Measurements from ENCODE around the gene COL25A1. TPM values are rescaled to one million over a fixed set of nuclear protein-coding genes. Genes with fewer than 3 reads are reported as not detected.

COL25A1 gene
- total and polyA plus RNA-seq, 2 donors (not counting 3 experiments of a cell fraction or from before 2014, with no cell fraction given): 0.21 to 3.5 TPM

DNA sequence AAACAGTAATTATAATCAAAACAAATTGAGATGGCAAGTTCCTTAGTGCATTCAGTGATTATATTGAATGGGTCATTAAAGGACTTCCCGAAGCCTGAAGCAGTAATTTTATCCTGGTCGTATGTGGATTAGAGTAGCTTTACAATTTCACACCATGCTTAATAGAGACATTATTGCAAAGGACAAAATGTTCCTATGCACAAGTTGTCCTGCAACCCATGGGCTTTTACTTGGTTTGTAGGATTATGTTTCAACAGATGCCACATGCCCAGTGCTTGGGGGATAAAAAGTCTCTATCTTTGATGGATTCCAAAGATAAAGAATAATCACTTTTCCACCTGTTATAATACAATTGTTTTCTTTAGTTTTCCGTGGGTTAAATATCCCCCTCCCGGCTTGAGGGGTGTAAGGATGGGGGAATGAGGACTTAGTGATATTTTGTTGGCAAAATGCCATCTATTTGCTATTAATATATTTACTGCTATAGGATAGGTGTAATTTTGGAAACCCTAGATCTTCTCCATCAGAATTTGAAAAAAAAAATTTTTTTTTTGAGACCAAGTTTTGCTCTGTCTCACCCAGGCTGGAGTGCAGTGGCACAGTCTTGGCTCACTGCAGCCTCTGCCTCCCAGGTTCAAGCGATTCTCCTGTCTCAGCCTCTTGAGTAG lies 383.1 kb downstream of the COL25A1 start:
- Histone ChIP-seq H3K9me1 (replicated peaks; ENCODE audit: control insufficient read depth, extremely low read depth, insufficient read depth, low read length) (no peaks in the 10 kb centered on the region), H3K4me1 (ENCODE audit: control insufficient read depth, extremely low read depth, insufficient read depth, low read length) (peaks cover 4% of the 10 kb centered on the region), H3K9me3 (replicated peaks; ENCODE audit: control insufficient read depth, insufficient read depth, low read length) (no peaks in the 10 kb centered on the region), H4K20me1 (replicated peaks; ENCODE audit: control insufficient read depth, extremely low read depth, insufficient read depth, low read length) (no peaks in the 10 kb centered on the region), H3K9ac (replicated peaks; ENCODE audit: extremely low read depth, insufficient read depth, low read length) (no peak overlapping the region), H3K4me3 (replicated peaks in 1 of 3; ENCODE audit: insufficient read depth in 1 of 3, low read depth in 1 of 3, low read length in 3 of 3) (no peak overlapping the region), H3K36me3 (ENCODE audit: control insufficient read depth in 2 of 2, extremely low read depth in 1 of 2, insufficient read depth in 2 of 2, low read length in 2 of 2) (no peaks in the 10 kb centered on the region), H3K79me2 (ENCODE audit: control insufficient read depth, insufficient read depth, low read length) (no peaks in the 10 kb centered on the region), H3K27ac (ENCODE audit: insufficient read depth, low read depth, low read length) (no peak overlapping the region), H2AFZ (ENCODE audit: low read depth, low read length) (no peak overlapping the region), H3K4me2 (ENCODE audit: insufficient read depth, low read length) (no peak overlapping the region), H3K27me3 (ENCODE audit: control insufficient read depth in 2 of 2, insufficient read depth in 2 of 2, low read length in 2 of 2) (no peaks in the 10 kb centered on the region)
- FAIRE-seq (no peak), DNase-seq (ENCODE audit: low read depth, low spot score) (no peak)
- intact Hi-C loops (cut with micrococcal nuclease): no loop called here
- no TSS peak for BruUV-seq (replicated peaks)
- TF ChIP-seq EZH2 (IDR thresholded peaks at IDR 0.05; ENCODE audit: borderline replicate concordance, low read depth, low read length, severe bottlenecking): no peak
- no peak for TF ChIP-seq FOS (IDR thresholded peaks at IDR 0.05; ENCODE audit: borderline replicate concordance, insufficient read depth, low read length)
- TF ChIP-seq MYC (IDR thresholded peaks at IDR 0.05; ENCODE audit: low read depth, low read length): no peak
- TF ChIP-seq, protein P1, sequence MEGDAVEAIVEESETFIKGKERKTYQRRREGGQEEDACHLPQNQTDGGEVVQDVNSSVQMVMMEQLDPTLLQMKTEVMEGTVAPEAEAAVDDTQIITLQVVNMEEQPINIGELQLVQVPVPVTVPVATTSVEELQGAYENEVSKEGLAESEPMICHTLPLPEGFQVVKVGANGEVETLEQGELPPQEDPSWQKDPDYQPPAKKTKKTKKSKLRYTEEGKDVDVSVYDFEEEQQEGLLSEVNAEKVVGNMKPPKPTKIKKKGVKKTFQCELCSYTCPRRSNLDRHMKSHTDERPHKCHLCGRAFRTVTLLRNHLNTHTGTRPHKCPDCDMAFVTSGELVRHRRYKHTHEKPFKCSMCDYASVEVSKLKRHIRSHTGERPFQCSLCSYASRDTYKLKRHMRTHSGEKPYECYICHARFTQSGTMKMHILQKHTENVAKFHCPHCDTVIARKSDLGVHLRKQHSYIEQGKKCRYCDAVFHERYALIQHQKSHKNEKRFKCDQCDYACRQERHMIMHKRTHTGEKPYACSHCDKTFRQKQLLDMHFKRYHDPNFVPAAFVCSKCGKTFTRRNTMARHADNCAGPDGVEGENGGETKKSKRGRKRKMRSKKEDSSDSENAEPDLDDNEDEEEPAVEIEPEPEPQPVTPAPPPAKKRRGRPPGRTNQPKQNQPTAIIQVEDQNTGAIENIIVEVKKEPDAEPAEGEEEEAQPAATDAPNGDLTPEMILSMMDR (IDR thresholded peaks at IDR 0.05; ENCODE audit: extremely low read depth in 1 of 2, insufficient read depth in 1 of 2, low read depth in 1 of 2, low read length in 2 of 2): no peak
- POLR2A ChIA-PET: no interaction called here
- CTCF ChIA-PET: no interaction called here
- dilution Hi-C loops (cut with MboI; ENCODE audit: extremely low pct_ligation_motif_present, low sequenced_read_pairs): no loop called here

DNA sequence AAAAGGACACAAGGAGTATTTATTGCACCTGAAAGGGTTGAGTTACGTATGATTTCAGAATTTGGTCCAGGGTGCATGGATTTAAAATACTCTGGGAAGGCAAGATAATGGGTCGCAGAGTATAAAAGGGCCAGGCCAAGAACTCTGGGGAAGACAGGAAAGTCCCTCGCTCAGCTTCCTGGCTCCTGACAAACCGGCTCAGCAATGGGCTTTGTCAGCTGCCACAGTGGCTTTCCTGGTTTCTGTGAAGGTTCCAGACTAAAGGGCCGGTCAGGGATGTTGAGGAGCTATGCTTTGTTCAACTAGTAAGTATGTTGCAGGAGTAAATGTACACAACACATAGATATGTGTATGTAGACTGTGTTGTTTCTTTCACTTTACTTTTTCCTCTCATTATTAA lies 385.2 kb downstream of the COL25A1 start:
- BruUV-seq (replicated peaks): no TSS peak
- dilution Hi-C loops (cut with MboI; ENCODE audit: extremely low pct_ligation_motif_present, low sequenced_read_pairs): no loop called here
- H3K27me3 ChIP-seq (ENCODE audit: control insufficient read depth in 2 of 2, insufficient read depth in 2 of 2, low read length in 2 of 2): no peaks in the 10 kb centered on the region
- FAIRE-seq: no peak
- H2AFZ ChIP-seq (ENCODE audit: low read depth, low read length): no peak overlapping the region
- CTCF ChIA-PET: no interaction called here
- H3K36me3 ChIP-seq (ENCODE audit: control insufficient read depth in 2 of 2, extremely low read depth in 1 of 2, insufficient read depth in 2 of 2, low read length in 2 of 2): no peaks in the 10 kb centered on the region
- H3K9me3 ChIP-seq (replicated peaks; ENCODE audit: control insufficient read depth, insufficient read depth, low read length): no peaks in the 10 kb centered on the region
- no peak for DNase-seq (ENCODE audit: low read depth, low spot score)
- no peaks in the 10 kb centered on the region for H3K9me1 ChIP-seq (replicated peaks; ENCODE audit: control insufficient read depth, extremely low read depth, insufficient read depth, low read length)
- intact Hi-C loops (cut with micrococcal nuclease): no loop called here
- H4K20me1 ChIP-seq (replicated peaks; ENCODE audit: control insufficient read depth, extremely low read depth, insufficient read depth, low read length): no peaks in the 10 kb centered on the region
- no peak overlapping the region for H3K4me2 ChIP-seq (ENCODE audit: insufficient read depth, low read length)
- TF ChIP-seq FOS (IDR thresholded peaks at IDR 0.05; ENCODE audit: borderline replicate concordance, insufficient read depth, low read length) (no peak), POLR2A (IDR thresholded peaks at IDR 0.05; ENCODE audit: low read depth, low read length) (no peak), GATA2 (IDR thresholded peaks at IDR 0.05; ENCODE audit: insufficient read depth, insufficient read length, low read depth, low read length) (no peak), POLR2AphosphoS5 (IDR thresholded peaks at IDR 0.05; ENCODE audit: insufficient read depth, low read depth, low read length) (no peak), JUN (IDR thresholded peaks at IDR 0.05; ENCODE audit: borderline replicate concordance, insufficient read depth, insufficient read length, low read depth) (no peak), EZH2 (IDR thresholded peaks at IDR 0.05; ENCODE audit: borderline replicate concordance, low read depth, low read length, severe bottlenecking) (no peak), MYC (IDR thresholded peaks at IDR 0.05; ENCODE audit: low read depth, low read length) (no peak)
- TF ChIP-seq, protein P1 (IDR thresholded peaks at IDR 0.05; ENCODE audit: extremely low read depth in 1 of 2, insufficient read depth in 1 of 2, low read depth in 1 of 2, low read length in 2 of 2): no peak
- TF ChIP-seq, protein P2, sequence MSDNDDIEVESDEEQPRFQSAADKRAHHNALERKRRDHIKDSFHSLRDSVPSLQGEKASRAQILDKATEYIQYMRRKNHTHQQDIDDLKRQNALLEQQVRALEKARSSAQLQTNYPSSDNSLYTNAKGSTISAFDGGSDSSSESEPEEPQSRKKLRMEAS (IDR thresholded peaks at IDR 0.05; ENCODE audit: insufficient read depth, insufficient read length): no peak
- H3K9ac ChIP-seq (replicated peaks; ENCODE audit: extremely low read depth, insufficient read depth, low read length): no peak overlapping the region
- no peaks in the 10 kb centered on the region for H3K79me2 ChIP-seq (ENCODE audit: control insufficient read depth, insufficient read depth, low read length)
- H3K4me3 ChIP-seq (replicated peaks in 1 of 3; ENCODE audit: insufficient read depth in 1 of 3, low read depth in 1 of 3, low read length in 3 of 3): no peak overlapping the region
- H3K27ac ChIP-seq (ENCODE audit: insufficient read depth, low read depth, low read length): no peak overlapping the region
- peaks cover 4% of the 10 kb centered on the region for H3K4me1 ChIP-seq (ENCODE audit: control insufficient read depth, extremely low read depth, insufficient read depth, low read length)
- POLR2A ChIA-PET: no interaction called here
